HL-60/S4 treated with phorbol 12-myristate 13-acetate at 8.2 ng/mL for 4 days and 3 days (cell line): ENCODE results near the gene ENPP1.

Experiments used
- in situ Hi-C: fragments of 300-500 bp; cut with MboI; formaldehyde crosslinking; loops from 2 replicates; pipeline ENCODE4 v1.15.0; 2022; ENCODE audit warnings: low sequenced_read_pairs

ENPP1 gene

GRCh38 chr6:131807644-131808459 is at the start of gene ENPP1:
Gene ENPP1 (plus strand): TSS chr6:131808020. CDS start chr6:131808036, 16 bp downstream.
- in situ Hi-C loops = no loop called here

GRCh38 chr6:131758920-131759319 is 48.9 kb upstream of the ENPP1 start:
- in situ Hi-C loops = no loop called here

- in situ Hi-C loops = no loop called here
These were observed 46.6 kb upstream of the ENPP1 start for GRCh38 chr6:131761060-131761761.

GRCh38 chr6:131761762-131762067 is 46.1 kb upstream of the ENPP1 start:
- in situ Hi-C loops = no loop called here

- in situ Hi-C loops = no loop called here
These were observed 44.8 kb upstream of the ENPP1 start for GRCh38 chr6:131762984-131763383.

- in situ Hi-C loops = no loop called here
These were observed 44.1 kb upstream of the ENPP1 start for GRCh38 chr6:131763749-131764148.

- in situ Hi-C loops = no loop called here
These were observed 43.5 kb upstream of the ENPP1 start for GRCh38 chr6:131764350-131764749.

GRCh38 chr6:131765081-131765803 is 42.6 kb upstream of the ENPP1 start:
- in situ Hi-C loops = no loop called here

- in situ Hi-C loops = no loop called here
These were observed 42.0 kb upstream of the ENPP1 start for GRCh38 chr6:131765804-131766135.

GRCh38 chr6:131766631-131767030 is 41.2 kb upstream of the ENPP1 start:
- in situ Hi-C loops = no loop called here

GRCh38 chr6:131768964-131769363 is 38.9 kb upstream of the ENPP1 start:
- in situ Hi-C loops = no loop called here

- in situ Hi-C loops = no loop called here
These were observed 38.3 kb upstream of the ENPP1 start for GRCh38 chr6:131769385-131770141.

GRCh38 chr6:131770776-131771175 is 37.0 kb upstream of the ENPP1 start:
- in situ Hi-C loops = no loop called here

GRCh38 chr6:131773284-131773950 is 34.4 kb upstream of the ENPP1 start:
- in situ Hi-C loops = no loop called here

- in situ Hi-C loops = no loop called here
These were observed 31.9 kb upstream of the ENPP1 start for GRCh38 chr6:131775886-131776285.

GRCh38 chr6:131776985-131777384 is 30.8 kb upstream of the ENPP1 start:
- in situ Hi-C loops = no loop called here

- in situ Hi-C loops = no loop called here
These were observed 29.7 kb upstream of the ENPP1 start for GRCh38 chr6:131778169-131778568.

- in situ Hi-C loops = no loop called here
These were observed 28.5 kb upstream of the ENPP1 start for GRCh38 chr6:131779304-131779703.

- in situ Hi-C loops = no loop called here
These were observed 27.2 kb upstream of the ENPP1 start for GRCh38 chr6:131780600-131780999.

- in situ Hi-C loops = no loop called here
These were observed 26.1 kb upstream of the ENPP1 start for GRCh38 chr6:131781687-131782086.

- in situ Hi-C loops = no loop called here
These were observed 25.1 kb upstream of the ENPP1 start for GRCh38 chr6:131782764-131783163.
